Gastrocnemius medialis (tissue), 4 donors: Measurements from ENCODE around the gene HECTD4. TPM values are rescaled to one million over a fixed set of nuclear protein-coding genes. Genes with fewer than 3 reads are reported as not detected.

Source experiments
- ATAC-seq, 2 donors: fragments of 150-250 bp; one replicate each; pipeline ENCODE4 v1.9.1; 2016
- DNase-seq, 2 donors: peaks; one replicate each; pipeline ENCODE4 v3.0.0-alpha.2; 2019
- H3K27ac ChIP-seq, 4 donors: fragments of 200-600 bp; sonication (generic); 1 replicate in 1 of 4; 2 replicates in 3 of 4; pipeline ENCODE4 v1.5.1; 2016 to 2018; ENCODE audit warnings: mild to moderate bottlenecking in 2 of 4, moderate library complexity in 1 of 4
- H3K27me3 ChIP-seq, 3 donors: fragments of 200-600 bp; sonication (generic) in 2 of 3; 1 replicate in 1 of 3; 2 replicates in 2 of 3; pipeline versions ENCODE4 v1.5.1 to v1.6.0; 2016 to 2019; ENCODE audit warnings: mild to moderate bottlenecking in 1 of 3, moderate library complexity in 1 of 3
- H3K36me3 ChIP-seq, 2 donors: fragments of 200-600 bp; sonication (generic) in 1 of 2; one replicate each; pipeline ENCODE4 v1.5.1; 2017 to 2018
- H3K4me1 ChIP-seq, 2 donors: fragments of 200-600 bp; sonication (generic) in 1 of 2; one replicate each; pipeline ENCODE4 v1.5.1; 2016 to 2017; ENCODE audit warnings: mild to moderate bottlenecking in 2 of 2
- H3K4me3 ChIP-seq, 4 donors: fragments of 200-600 bp; sonication (generic) in 3 of 4; 1 replicate in 1 of 4; 2 replicates in 3 of 4; pipeline ENCODE4 v1.5.1; 2016 to 2019; ENCODE audit warnings: mild to moderate bottlenecking in 2 of 4
- H3K9me3 ChIP-seq, 3 donors: fragments of 200-600 bp; sonication (generic) in 2 of 3; 1 replicate in 1 of 3; 2 replicates in 2 of 3; pipeline ENCODE4 v1.5.1; 2016 to 2019
- CTCF ChIP-seq, 5 experiments: fragments of 450-650 bp in 3 of 5; fragments of 200-600 bp in 2 of 5; sonication (generic) in 2 of 5; IDR thresholded peaks in 4 of 5; conservative IDR thresholded peaks in 1 of 5; 1 replicate in 4 of 5; 2 replicates in 1 of 5; pipeline ENCODE4 v1.5.1; 2016 to 2019; ENCODE audit warnings: antibody characterized with exemption in 5 of 5, mild to moderate bottlenecking in 3 of 5, moderate library complexity in 3 of 5
- POLR2A ChIP-seq, 2 donors: fragments of 450-650 bp; IDR thresholded peaks; one replicate each; pipeline ENCODE4 v1.6.1; 2017; ENCODE audit warnings: antibody characterized with exemption in 2 of 2, mild to moderate bottlenecking in 2 of 2, moderate library complexity in 2 of 2
- in situ Hi-C, 4 donors: fragments of 200-750 bp; cut with MboI; loops; one replicate each; pipeline versions ENCODE4 v1.15.0 to v1.8.0; 2017; ENCODE audit warnings: low sequenced_read_pairs in 4 of 4
- intact Hi-C: fragments of 100-400 bp; cut with DNase I; formaldehyde crosslinking; loops from one replicate; pipeline ENCODE4 v1.15.1; 2023; ENCODE audit warnings: low total_unique reads
- total RNA-seq, 4 donors: library from RNA; depleted of rRNA; stranded (reverse); fragments of >200 nt; gene quantifications; one replicate each; pipeline versions ENCODE4 v1.1.0 to v1.2.3, GENCODE V29; 2016

The HECTD4 gene
- total RNA-seq, 4 donors from 2014 or later = 12.9 to 23.3 (median 16.8) TPM

GRCh38 chr12:112196196-112196875, 185.9 kb downstream of the HECTD4 start:
- ATAC-seq (no peak), DNase-seq (no peak)
- no peaks in the 10 kb centered on the region for H3K27me3 ChIP-seq
- in situ Hi-C loops = no loop called here
- H3K9me3 ChIP-seq = no peaks in the 10 kb centered on the region
- H3K4me3 ChIP-seq = no peak overlapping the region
- H3K36me3 ChIP-seq = peaks cover 0 to 93% of the 10 kb centered on the region in 2 donors
- no peak for TF ChIP-seq CTCF (IDR thresholded peaks at IDR 0.05 in 4 of 5, conservative IDR thresholded peaks at IDR 0.05 in 1 of 5)
- no peak for TF ChIP-seq POLR2A (IDR thresholded peaks at IDR 0.05)
- H3K27ac ChIP-seq = no peak overlapping the region
- intact Hi-C loops = no loop called here
- peaks cover 0 to 3% of the 10 kb centered on the region in 2 donors for H3K4me1 ChIP-seq

GRCh38 chr12:112194601-112195247, 187.5 kb downstream of the HECTD4 start:
- TF ChIP-seq POLR2A (IDR thresholded peaks at IDR 0.05) (no peak), CTCF (IDR thresholded peaks at IDR 0.05 in 4 of 5, conservative IDR thresholded peaks at IDR 0.05 in 1 of 5) (no peak)
- no peaks in the 10 kb centered on the region for H3K9me3 ChIP-seq
- in situ Hi-C loops (no loop called here), intact Hi-C loops (no loop called here)
- no peak overlapping the region for H3K27ac ChIP-seq
- DNase-seq (no peak), ATAC-seq (no peak)
- no peak overlapping the region for H3K4me3 ChIP-seq
- peaks cover 0 to 94% of the 10 kb centered on the region in 2 donors for H3K36me3 ChIP-seq
- H3K27me3 ChIP-seq = no peaks in the 10 kb centered on the region
- H3K4me1 ChIP-seq = peaks cover 0 to 3% of the 10 kb centered on the region in 2 donors

- ATAC-seq = no peak
- Histone ChIP-seq H3K27me3 (no peaks in the 10 kb centered on the region), H3K9me3 (no peaks in the 10 kb centered on the region), H3K4me3 (no peak overlapping the region), H3K36me3 (peaks cover 0 to 75% of the 10 kb centered on the region in 2 donors), H3K27ac (no peak overlapping the region), H3K4me1 (peaks cover 0 to 3% of the 10 kb centered on the region in 2 donors)
- no peak for DNase-seq
- in situ Hi-C loops (no loop called here), intact Hi-C loops (no loop called here)
- TF ChIP-seq CTCF (IDR thresholded peaks at IDR 0.05 in 4 of 5, conservative IDR thresholded peaks at IDR 0.05 in 1 of 5) = no peak
- TF ChIP-seq POLR2A (IDR thresholded peaks at IDR 0.05) = no peak
These were observed 189.8 kb downstream of the HECTD4 start for GRCh38 chr12:112192475-112192874.

GRCh38 chr12:112191840-112192321, 190.3 kb downstream of the HECTD4 start:
- in situ Hi-C loops = no loop called here
- no peaks in the 10 kb centered on the region for H3K27me3 ChIP-seq
- H3K4me1 ChIP-seq = peaks cover 0 to 3% of the 10 kb centered on the region in 2 donors
- intact Hi-C loops = no loop called here
- peaks cover 0 to 75% of the 10 kb centered on the region in 2 donors for H3K36me3 ChIP-seq
- TF ChIP-seq POLR2A (IDR thresholded peaks at IDR 0.05) = no peak
- ATAC-seq = no peak
- H3K9me3 ChIP-seq = no peaks in the 10 kb centered on the region
- DNase-seq = no peak
- no peak overlapping the region for H3K4me3 ChIP-seq
- H3K27ac ChIP-seq = no peak overlapping the region

- H3K4me1 ChIP-seq = peaks cover 0 to 3% of the 10 kb centered on the region in 2 donors
- H3K36me3 ChIP-seq = peaks cover 0 to 68% of the 10 kb centered on the region in 2 donors
- H3K27ac ChIP-seq = no peak overlapping the region
- TF ChIP-seq CTCF (IDR thresholded peaks at IDR 0.05 in 4 of 5, conservative IDR thresholded peaks at IDR 0.05 in 1 of 5) = no peak
- no peak for TF ChIP-seq POLR2A (IDR thresholded peaks at IDR 0.05)
- intact Hi-C loops = no loop called here
- no peaks in the 10 kb centered on the region for H3K27me3 ChIP-seq
- DNase-seq = no peak
- H3K4me3 ChIP-seq = no peak overlapping the region
- no peak for ATAC-seq
- in situ Hi-C loops = no loop called here
- H3K9me3 ChIP-seq = no peaks in the 10 kb centered on the region
These were observed 191.0 kb downstream of the HECTD4 start for GRCh38 chr12:112191201-112191600.
